RPMI7951 (cell line): Measurements from ENCODE around the gene DPYSL3. TPM values are rescaled to one million over a fixed set of nuclear protein-coding genes. Genes with fewer than 3 reads are reported as not detected.
"Not testable (repeated sequence)": the region's sequence is repeated elsewhere in the genome, so short reads cannot be mapped to it uniquely, and the experiment has no call there.

Experiments used
- DNase-seq: peaks from one replicate; pipeline ENCODE4 v3.0.0-alpha.2; 2012; ENCODE audit warnings: low read depth
- total RNA-seq: library from RNA; depleted of rRNA; stranded (reverse); fragments of >200 nt; shearing (Covaris generic); gene quantifications from 2 replicates; pipeline ENCODE4 v1.2.3, GENCODE V29; 2014

Gene DPYSL3
- total RNA-seq, 1 experiment from 2014 or later: 191 TPM

DNA sequence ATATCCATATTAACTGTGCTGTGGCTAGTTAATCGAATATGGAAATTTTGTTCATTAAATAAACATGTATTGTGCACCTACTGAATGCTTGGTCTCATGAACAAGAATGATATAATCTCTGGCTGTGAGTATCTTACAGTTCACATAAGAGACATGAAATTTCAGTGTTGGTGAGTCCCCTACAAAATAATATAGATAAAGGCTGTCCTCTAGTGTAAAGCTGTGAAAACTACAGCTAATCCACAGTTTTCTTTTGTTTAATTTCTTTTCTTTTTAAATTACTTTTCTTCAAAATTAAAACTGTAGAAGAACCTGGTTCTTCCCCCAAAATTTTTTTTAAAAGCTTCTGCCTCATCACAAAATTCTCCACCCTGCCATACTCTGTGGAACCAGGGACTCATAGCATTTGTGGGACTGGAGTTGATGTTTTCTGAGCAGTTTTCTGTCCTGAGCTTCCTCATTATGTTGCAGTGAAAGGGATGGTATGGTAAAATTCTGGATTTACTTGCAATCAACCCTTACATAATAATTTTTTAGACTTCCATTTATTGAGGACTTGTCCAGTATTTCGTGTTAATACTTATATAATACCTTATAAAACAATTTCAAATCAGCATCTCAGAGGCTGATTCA is 140.0 kb downstream of the DPYSL3 start:
- no peak for DNase-seq

DNA sequence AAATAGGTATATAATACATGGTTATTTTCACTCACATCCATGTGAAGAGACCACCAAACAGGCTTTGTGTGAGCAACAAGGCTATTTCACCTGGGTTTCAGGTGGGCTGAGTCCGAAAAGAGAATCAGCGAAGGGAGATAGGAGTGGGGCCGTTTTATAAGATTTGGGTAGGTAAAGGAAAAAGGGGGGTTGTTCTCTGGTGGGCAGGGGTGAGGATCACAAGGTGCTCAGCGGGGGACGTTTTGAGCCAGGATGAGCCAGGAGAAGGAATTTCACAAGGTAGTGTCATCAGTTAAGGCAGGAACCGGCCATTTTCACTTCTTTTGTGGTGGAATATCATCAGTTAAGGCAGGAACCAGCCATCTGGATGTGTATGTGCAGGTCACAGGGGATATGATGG is 142.5 kb downstream of the DPYSL3 start:
- not testable (repeated sequence) for DNase-seq

DNA sequence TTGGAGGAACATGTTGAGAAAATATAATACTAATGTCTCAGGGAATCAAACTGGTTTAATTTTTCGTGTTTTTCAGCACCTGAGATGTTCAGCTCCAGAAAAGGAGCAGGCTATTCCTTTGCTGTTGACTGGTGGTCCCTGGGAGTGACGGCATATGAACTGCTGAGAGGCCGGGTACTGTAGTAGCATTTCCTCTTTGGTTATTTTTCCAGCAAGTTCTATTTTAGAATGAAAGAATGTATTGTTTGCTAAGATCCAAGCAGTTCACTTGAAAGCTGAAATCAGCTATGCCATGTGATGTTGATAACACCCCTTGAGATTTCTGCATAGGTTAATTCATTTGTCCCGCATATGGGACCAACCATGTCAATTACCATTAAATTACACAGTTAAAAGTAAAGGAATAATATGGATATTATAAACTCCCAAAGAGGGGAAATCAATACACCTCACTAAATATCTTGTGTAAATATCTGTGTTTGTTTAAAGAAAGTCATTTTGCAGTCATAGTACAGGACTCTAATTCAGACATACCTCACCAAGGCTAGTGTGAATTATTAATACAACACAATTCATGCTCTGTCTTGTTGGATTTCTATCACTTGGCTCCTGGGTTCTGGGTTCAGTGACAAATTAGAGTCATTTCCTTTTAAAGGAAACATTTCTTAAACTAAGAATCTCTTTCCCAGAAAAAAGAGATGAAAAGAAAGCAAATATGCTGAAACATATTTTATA is 148.3 kb downstream of the DPYSL3 start:
- DNase-seq: no peak

DNA sequence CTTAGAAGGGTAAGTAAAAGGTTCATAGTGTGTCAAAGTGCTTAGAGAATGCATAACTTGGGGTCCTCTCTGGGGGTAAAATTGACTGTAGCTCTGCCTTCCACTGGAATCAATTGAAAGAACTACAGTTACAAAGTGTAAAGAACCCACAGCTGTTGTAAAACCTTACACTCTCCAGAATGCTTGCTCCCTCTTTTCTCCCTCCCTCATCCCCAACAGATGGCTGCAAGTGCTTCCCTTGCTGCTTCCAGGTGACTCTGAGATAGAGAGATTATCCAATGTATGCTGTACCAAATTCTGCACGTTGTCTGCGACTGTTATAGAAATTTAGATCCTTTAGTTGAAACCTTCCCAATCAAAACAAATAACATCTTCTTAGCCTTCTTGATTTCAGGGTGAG is 149.1 kb downstream of the DPYSL3 start:
- DNase-seq: no peak

DNA sequence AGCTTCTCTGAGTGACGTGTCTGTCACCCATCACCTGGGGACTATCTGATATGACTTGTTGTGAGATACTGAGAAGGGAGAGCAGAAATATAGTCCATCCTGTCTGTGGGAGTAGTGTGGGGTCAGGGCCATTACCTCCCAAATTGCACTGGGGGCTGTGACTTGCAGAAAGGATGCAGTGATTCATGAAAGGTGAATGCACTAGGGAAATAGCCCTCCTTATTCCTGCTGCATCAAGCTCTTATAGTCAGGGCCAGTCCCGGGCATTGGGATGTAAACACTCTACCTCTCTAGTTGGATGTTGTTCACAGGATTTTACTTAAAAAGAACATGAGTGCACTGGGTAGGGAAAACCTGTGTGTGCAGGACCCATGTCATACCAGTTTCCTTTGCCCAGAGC is 150.3 kb downstream of the DPYSL3 start:
- no peak for DNase-seq

DNA sequence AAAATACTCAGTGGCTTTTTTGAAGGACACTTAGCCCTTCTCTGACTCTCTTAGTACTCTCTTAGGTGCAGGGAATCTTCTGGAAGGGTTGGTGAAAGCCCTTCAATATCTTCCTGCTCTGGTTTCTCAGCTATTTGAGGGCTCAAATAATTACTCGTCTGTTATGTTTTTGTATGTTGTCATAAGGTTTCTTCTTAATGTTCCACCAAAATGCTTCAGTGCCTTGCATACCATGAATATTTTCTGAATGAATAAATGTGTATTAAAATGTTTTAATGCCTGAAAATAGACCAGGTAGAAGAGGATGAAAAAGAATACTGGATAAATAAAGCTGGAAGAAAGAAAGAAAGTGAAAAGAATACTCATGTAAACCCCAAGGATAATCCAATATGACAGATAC is 150.8 kb downstream of the DPYSL3 start:
- DNase-seq: no peak

DNA sequence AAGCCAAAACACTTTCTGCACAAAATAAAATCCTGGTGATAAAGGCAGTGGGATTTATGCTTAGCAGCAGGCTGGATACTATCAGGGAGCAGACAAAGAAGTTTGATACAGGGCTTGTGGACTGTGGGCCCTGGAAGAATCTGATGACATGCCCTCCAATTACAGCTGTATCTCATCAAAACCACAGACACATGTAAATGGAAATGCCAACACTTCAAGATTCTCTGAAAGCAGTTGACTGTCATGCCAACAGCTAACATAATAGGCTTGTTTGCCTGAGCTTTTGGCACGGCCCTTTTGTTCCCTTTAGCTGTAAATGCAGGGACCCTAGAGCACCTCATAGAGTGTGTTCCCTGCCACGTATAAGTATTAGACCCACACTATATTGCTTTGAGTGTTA is 160.6 kb downstream of the DPYSL3 start:
- no peak for DNase-seq

DNA sequence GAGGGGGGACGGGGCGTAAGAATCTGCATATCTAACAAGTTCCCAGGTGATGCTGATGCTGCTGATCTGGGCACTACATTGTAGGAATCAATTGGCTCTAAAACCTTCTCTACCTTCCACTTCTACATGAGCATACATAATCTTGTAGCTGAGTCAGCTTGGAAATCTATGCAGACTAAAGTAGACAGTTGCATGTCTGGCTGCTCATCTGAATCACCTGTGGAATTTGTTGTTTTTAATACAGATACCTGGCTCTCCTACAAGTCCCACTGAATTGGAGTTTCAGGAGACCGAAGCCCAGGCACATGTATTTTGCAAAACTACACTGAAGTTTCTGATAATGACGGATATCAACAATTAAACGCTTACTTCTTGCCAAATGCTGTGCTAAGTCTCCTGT is 161.4 kb downstream of the DPYSL3 start:
- DNase-seq: no peak

DNA sequence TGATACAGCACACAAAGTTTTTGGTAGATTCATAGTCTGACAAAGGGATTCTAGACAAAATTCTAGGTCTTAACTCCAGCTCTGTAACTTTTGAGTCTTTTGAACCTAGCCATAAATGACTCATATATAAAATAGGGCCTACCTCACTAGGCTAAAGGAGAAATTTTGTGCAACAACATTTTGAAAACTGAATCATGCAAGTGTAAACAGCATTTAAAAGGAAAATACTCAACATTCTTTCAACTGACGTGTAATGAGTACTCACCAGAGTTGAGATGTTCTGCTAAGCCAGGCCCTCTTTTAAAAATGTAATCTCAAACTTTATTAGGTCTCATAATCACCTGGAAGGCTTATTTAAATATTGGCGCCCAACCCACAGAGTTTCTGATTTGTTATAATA is 161.8 kb downstream of the DPYSL3 start:
- no peak for DNase-seq

DNA sequence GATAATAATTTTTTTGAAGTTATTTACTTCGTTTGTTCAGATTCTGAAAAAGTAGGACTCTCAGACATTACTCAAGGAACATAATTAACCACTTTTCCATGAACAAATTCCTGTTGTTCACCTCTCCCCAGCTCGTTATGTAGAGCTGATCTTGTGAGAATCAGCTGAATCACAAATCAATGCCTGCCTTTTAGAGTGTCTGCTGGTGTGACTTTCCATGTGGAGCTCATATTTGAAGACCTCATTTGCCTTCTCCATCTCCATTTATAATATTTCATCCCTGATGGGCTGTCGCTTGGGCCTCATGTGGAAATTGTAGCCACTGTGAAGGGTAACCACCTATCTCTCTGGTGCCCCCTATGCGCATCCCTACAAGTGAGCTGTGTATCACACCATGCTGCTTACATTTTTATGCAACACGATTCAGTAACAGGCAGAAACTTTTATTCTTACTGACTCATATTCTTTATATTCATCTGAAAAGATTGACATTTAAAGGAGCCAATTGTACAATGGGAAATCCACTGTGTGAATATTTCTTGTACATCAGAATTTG is 163.8 kb downstream of the DPYSL3 start:
- peak; percentile 21 for DNase-seq

DNA sequence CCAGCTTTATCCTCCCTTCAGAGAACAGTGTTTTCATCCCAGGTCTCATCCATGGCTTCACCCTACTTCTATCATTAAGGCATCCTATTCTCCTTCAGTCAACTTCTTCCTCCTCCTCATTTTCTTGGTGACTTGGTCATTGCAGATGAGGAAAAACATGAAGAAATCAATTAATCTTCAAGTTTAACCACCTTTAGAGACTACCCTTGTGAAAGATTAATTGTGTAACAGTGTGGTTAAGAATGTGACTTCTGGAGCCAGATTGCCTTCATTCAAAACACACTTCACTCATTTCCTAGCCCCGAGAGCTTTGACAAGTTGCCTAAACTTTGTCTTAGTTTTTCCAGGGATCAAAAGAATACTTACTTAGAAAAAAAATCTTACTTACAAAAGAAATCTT is 165.0 kb downstream of the DPYSL3 start:
- no peak for DNase-seq

DNA sequence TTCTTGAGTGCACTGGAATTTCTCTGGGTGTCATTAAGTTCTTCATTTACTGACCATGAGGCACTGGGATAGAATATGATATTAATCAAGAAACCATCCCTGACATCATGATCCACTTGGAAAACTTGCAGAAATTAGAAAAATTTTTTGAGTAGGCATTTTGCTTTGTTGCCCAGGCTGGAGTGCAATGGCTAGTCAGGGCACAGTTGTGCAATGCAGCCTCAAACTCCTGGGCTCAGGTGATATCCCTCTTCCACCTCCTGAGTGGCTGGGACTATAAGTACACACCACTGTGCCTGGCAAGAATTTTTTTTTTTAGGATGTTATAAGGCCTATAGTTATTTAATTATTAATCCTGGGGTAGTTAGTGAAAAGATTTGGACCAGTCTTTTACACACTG is 168.5 kb downstream of the DPYSL3 start:
- no peak for DNase-seq

DNA sequence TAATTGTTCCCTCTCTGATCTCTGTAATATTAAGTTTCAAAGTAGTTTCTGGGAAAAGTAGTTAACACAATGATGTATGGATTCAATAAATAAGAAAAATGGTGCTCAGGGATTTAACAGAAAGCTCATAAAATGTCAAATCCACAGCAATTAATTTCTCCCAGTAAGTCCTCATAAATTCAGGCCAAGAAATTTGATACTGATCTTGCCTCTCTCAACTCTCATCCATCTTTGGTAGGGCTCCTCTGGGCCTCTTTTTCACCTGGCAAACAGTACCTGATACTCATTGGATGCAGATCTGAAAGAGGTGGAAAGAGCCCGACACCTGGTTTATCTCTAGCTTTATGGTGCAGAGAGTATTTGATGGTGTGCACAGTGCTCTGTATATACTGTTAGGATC is 168.9 kb downstream of the DPYSL3 start:
- no peak for DNase-seq
